Measurements from ENCODE around the gene TPPP2.
"Not testable (repeated sequence)": the region's sequence is repeated elsewhere in the genome, so short reads cannot be mapped to it uniquely, and the experiment has no call there.

The TPPP2 gene

GRCh38 chr14:21040370-21040925 is 10.4 kb downstream of the TPPP2 start:
- H3K9me3 ChIP-seq: no peaks in the 10 kb centered on the region
- TF ChIP-seq CTCF (IDR thresholded peaks at IDR 0.05): no peak
- H3K27me3 ChIP-seq: peaks cover 0 to 8% of the 10 kb centered on the region in 2 donors
- intact Hi-C loops (cut with DNase I; ENCODE audit: low total_unique reads): loop anchor here (2.0 kb wide), 1 partner anchor 26 kb away; no protein-coding TSS in a partner anchor
- H3K4me3 ChIP-seq: no peak overlapping the region
- DNase-seq: no peak
- peaks cover 0 to 25% (median 19%) of the 10 kb centered on the region in 4 donors for H3K4me1 ChIP-seq
- no peaks in the 10 kb centered on the region for H3K36me3 ChIP-seq
- H3K27ac ChIP-seq: no peak overlapping the region

GRCh38 chr14:21040941-21041340 is 10.9 kb downstream of the TPPP2 start:
- not testable (repeated sequence) for H3K27ac ChIP-seq, H3K4me3 ChIP-seq, H3K9me3 ChIP-seq, DNase-seq, H3K27me3 ChIP-seq, H3K36me3 ChIP-seq
- H3K4me1 ChIP-seq: peaks cover 0 to 25% (median 19%) of the 10 kb centered on the region in 4 donors
- intact Hi-C loops (cut with DNase I; ENCODE audit: low total_unique reads): loop anchor here (2.0 kb wide), 1 partner anchor 26 kb away; no protein-coding TSS in a partner anchor

GRCh38 chr14:21041676-21042433 is 11.8 kb downstream of the TPPP2 start, which contains the start of gene RNASE7:
TSS of gene RNASE7 (plus strand) at chr14:21042362. CDS start at chr14:21042993, 631 bp downstream.
- intact Hi-C loops (cut with DNase I; ENCODE audit: low total_unique reads): loop anchor here (2.0 kb wide), 1 partner anchor 27 kb away; no protein-coding TSS in a partner anchor
- no peak within 1 kb of the TSS for H3K27ac ChIP-seq

GRCh38 chr14:21042918-21043317 is 12.9 kb downstream of the TPPP2 start:
- no peak for DNase-seq
- H3K4me1 ChIP-seq: peaks cover 0 to 25% (median 19%) of the 10 kb centered on the region in 4 donors
- no peak overlapping the region for H3K27ac ChIP-seq
- no peak for TF ChIP-seq CTCF (IDR thresholded peaks at IDR 0.05)
- no peak overlapping the region for H3K4me3 ChIP-seq
- peaks cover 0 to 8% of the 10 kb centered on the region in 2 donors for H3K27me3 ChIP-seq
- intact Hi-C loops (cut with DNase I; ENCODE audit: low total_unique reads): no loop called here
- H3K9me3 ChIP-seq: no peaks in the 10 kb centered on the region
- H3K36me3 ChIP-seq: no peaks in the 10 kb centered on the region

More at GRCh38 chr14:21041676-21042433, 11.8 kb downstream of the TPPP2 start, which contains the start of gene RNASE7:
- Histone ChIP-seq H3K4me3 (no peak within 1 kb of the TSS), H3K27me3 (peaks cover 0 to 8% of the 10 kb centered on the region in 2 donors), H3K4me1 (peaks cover 0 to 25% (median 19%) of the 10 kb centered on the region in 4 donors), H3K9me3 (no peaks in the 10 kb centered on the region), H3K36me3 (no peaks in the 10 kb centered on the region)
- TF ChIP-seq CTCF (IDR thresholded peaks at IDR 0.05): no peak
- DNase-seq: no peak

GRCh38 chr14:21043387-21043973 is 13.5 kb downstream of the TPPP2 start:
- TF ChIP-seq CTCF (IDR thresholded peaks at IDR 0.05): no peak
- DNase-seq: no peak
- Histone ChIP-seq H3K27me3 (peaks cover 0 to 8% of the 10 kb centered on the region in 2 donors), H3K27ac (no peak overlapping the region), H3K36me3 (no peaks in the 10 kb centered on the region), H3K9me3 (no peaks in the 10 kb centered on the region), H3K4me1 (peaks cover 0 to 20% (median 15%) of the 10 kb centered on the region in 4 donors), H3K4me3 (no peak overlapping the region)
- intact Hi-C loops (cut with DNase I; ENCODE audit: low total_unique reads): no loop called here

Data from tibial artery (tissue), 4 donors.